NB4 (cell line): Measurements from ENCODE around the gene CRIP2.

Experiments
- DNase-seq: peaks from one replicate; pipeline ENCODE4 v3.0.0; 2010; ENCODE audit warnings: low read depth
- H3K4me3 ChIP-seq: one replicate; pipeline ENCODE4 v1.5.1; 2011; ENCODE audit warnings: mild to moderate bottlenecking, low read depth, low read length, moderate library complexity
- CTCF ChIP-seq: IDR thresholded peaks from one replicate; pipeline ENCODE4 v1.5.1; 2012; ENCODE audit warnings: low read depth, low read length
- MYC ChIP-seq: IDR thresholded peaks from 2 replicates; pipeline ENCODE4 v1.6.1; 2011; ENCODE audit warnings: low read depth, low read length
- POLR2A ChIP-seq: IDR thresholded peaks from 2 replicates; pipeline ENCODE4 v1.6.1; 2011; ENCODE audit warnings: mild to moderate bottlenecking; ENCODE audit not compliant: insufficient read length; ENCODE audit errors: extremely low read depth
- TF ChIP-seq, protein P1 (sequence below): IDR thresholded peaks from 2 replicates; pipeline ENCODE4 v1.6.1; 2011; ENCODE audit warnings: low read depth, low read length

The CRIP2 gene

GRCh38 chr14:105486163-105486973 is 11.7 kb downstream of the CRIP2 start, which contains the start of gene CRIP1:
CRIP1 (plus strand) TSS chr14:105486886; CDS start chr14:105487260, 374 bp downstream.
- DNase-seq = no peak
- no peak within 1 kb of the TSS for H3K4me3 ChIP-seq
- TF ChIP-seq MYC (no peak), POLR2A (no peak), CTCF (no peak)
- TF ChIP-seq, protein P1, sequence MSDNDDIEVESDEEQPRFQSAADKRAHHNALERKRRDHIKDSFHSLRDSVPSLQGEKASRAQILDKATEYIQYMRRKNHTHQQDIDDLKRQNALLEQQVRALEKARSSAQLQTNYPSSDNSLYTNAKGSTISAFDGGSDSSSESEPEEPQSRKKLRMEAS = no peak

DNA sequence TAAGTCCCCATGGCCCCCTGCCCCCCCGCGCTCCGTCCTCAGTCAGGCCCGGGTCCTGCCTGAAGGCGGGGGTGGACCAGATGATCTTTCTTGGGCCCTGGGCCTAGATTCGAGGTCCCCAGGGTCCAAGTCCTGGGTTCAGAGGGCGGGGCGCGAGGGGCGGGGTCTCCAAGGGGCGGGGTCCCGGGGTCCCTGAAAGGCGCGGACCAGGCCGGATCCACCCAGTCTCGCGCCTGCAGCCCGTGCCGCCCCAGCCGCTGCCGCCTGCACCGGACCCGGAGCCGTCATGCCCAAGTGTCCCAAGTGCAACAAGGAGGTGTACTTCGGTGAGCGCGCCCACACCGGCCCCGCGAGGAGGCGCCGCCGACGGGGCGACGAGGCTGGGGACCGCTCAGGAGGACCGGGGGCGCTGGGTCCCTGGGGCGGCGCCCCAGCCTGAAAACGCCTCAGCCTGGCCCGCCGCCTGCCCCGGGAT is 12.4 kb downstream of the CRIP2 start:
- TF ChIP-seq MYC (no peak), CTCF (no peak), POLR2A (no peak)
- TF ChIP-seq, protein P1 = no peak
- no peak for DNase-seq
- H3K4me3 ChIP-seq = no peak overlapping the region

GRCh38 chr14:105487449-105487985 is 12.9 kb downstream of the CRIP2 start:
- no peak for TF ChIP-seq CTCF
- TF ChIP-seq MYC = no peak
- TF ChIP-seq POLR2A = no peak
- TF ChIP-seq, protein P1 = no peak
- H3K4me3 ChIP-seq = no peak overlapping the region
- peak; percentile 55 for DNase-seq

DNA sequence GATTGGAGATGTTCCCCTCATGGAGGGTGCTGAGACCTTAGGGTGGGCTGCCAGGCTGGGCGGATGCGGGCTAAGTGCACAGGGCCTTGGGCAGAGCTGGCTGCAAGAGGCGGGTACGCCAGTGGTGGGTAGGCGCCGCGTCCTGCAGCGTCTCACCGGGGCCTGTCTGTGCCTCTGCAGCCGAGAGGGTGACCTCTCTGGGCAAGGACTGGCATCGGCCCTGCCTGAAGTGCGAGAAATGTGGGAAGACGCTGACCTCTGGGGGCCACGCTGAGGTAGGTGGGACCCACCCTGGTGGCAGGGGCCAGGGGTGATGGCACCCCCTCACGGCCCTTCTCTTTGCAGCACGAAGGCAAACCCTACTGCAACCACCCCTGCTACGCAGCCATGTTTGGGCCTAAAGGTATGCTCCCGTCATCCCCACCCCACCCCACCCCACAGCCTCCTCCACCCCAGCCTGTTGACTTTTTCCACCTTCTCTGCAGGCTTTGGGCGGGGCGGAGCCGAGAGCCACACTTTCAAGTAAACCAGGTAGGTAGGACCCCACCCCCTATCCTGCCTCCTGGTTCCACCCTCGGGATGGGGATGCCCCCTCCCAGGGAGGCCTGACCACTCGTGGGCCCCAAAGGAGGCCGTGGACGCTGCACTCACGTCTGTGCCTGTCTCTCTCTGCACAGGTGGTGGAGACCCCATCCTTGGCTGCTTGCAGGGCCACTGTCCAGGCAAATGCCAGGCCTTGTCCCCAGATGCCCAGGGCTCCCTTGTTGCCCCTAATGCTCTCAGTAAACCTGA is 13.6 kb downstream of the CRIP2 start:
- H3K4me3 ChIP-seq = no peak overlapping the region
- DNase-seq = no peak
- TF ChIP-seq MYC (no peak), POLR2A (no peak), CTCF (no peak)
- TF ChIP-seq, protein P1 = no peak

DNA sequence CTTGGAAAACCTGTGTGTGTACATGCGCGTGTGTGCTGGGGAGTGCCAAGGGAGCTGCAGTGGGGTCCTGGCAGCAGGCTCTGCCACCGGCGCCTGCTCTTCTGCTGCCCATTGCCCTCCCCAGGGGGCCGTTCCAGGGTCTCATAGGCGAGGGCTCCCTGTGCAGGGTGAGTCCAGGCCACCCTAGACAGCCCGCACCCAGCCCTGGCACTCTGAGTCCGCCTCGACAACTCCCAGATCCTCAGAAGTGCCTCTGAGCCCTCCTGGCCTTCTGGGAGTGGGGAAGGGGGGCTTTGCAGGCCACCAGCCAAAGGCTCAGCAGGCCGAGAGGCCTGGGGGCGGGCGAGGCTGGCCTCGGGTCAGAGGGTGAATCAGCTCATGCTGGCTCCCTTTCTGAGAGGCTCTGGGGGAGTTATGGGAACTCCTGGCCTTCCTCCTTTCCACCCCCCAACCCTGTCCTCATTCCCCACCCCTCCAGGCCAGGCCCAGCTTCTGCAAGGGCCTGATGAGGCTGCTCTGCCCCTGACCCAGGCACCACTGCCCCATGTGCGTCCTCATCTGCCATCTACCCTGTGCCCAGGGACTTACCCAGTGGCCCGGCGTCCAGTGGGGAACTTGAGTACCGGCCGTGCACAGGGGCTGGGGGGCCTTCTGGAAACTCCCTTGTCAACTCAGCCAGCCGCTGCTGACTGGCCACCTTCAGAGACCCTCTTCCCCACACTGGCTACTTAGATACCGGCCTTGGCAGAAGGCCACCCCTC is 14.3 kb downstream of the CRIP2 start:
- no peak overlapping the region for H3K4me3 ChIP-seq
- TF ChIP-seq, protein P1 = no peak
- TF ChIP-seq MYC = no peak
- TF ChIP-seq CTCF = no peak
- no peak for TF ChIP-seq POLR2A
- DNase-seq = no peak
